ENCODE data around the gene FOLR2.

DNA sequence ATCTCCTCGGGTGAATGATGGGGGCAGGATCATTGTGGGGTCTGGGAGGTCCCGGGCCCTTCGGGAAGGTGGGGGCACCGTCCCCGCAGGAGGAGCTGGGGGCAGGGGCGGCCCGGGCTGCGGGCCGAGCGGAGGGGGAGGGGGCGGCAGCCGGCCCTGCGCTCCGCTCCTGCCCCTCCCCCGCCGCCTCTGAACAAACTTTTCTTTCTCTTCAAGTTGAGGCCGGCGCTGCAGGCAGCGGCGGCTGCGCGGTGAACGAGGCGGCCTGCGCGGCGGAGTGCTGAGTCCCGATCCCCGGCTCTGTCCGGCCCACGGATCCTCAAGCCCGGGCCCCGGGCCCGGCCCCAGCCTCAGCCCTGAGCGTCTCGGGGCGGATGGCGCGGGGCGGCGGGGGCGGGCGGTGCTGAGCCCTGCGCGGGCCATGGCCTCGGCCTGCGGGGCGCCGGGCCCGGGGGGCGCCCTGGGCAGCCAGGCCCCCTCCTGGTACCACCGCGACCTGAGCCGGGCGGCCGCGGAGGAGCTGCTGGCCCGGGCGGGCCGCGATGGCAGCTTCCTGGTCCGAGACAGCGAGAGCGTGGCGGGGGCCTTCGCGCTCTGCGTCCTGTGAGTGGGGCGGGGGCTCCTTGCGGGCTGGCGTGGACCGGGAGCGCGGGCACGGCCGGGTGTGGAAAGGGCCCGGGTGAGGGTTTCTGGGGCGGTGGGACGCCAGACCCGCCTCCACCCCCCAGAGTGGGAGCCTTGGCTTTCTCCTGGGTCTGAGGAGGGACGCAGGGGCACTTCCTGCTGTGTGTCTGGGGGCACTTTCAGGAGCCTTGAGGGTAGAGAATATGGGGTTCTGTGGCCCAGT lies 8.2 kb downstream of the FOLR2 start, which contains the start of gene INPPL1:
- TF ChIP-seq TCF7L2 (IDR thresholded peaks at IDR 0.05; ENCODE audit: low read depth, low read length) (no peak), SIN3A (IDR thresholded peaks at IDR 0.05; ENCODE audit: borderline replicate concordance, insufficient read depth, low read depth, low read length) (no peak), POLR2AphosphoS5 (IDR thresholded peaks at IDR 0.05; ENCODE audit: low read depth, low read length) (no peak)
- TF ChIP-seq, protein P1, sequence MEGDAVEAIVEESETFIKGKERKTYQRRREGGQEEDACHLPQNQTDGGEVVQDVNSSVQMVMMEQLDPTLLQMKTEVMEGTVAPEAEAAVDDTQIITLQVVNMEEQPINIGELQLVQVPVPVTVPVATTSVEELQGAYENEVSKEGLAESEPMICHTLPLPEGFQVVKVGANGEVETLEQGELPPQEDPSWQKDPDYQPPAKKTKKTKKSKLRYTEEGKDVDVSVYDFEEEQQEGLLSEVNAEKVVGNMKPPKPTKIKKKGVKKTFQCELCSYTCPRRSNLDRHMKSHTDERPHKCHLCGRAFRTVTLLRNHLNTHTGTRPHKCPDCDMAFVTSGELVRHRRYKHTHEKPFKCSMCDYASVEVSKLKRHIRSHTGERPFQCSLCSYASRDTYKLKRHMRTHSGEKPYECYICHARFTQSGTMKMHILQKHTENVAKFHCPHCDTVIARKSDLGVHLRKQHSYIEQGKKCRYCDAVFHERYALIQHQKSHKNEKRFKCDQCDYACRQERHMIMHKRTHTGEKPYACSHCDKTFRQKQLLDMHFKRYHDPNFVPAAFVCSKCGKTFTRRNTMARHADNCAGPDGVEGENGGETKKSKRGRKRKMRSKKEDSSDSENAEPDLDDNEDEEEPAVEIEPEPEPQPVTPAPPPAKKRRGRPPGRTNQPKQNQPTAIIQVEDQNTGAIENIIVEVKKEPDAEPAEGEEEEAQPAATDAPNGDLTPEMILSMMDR (IDR thresholded peaks at IDR 0.05) = no peak

Data from Panc1 (cell line).